Kidney glomerular epithelial cell (primary cell): ENCODE data around the gene DSN1.

ENCODE experiments used
- DNase-seq: peaks from one replicate; lab custom pipeline; 2025; lab: John Stamatoyannopoulos, UW

Gene DSN1

DNA sequence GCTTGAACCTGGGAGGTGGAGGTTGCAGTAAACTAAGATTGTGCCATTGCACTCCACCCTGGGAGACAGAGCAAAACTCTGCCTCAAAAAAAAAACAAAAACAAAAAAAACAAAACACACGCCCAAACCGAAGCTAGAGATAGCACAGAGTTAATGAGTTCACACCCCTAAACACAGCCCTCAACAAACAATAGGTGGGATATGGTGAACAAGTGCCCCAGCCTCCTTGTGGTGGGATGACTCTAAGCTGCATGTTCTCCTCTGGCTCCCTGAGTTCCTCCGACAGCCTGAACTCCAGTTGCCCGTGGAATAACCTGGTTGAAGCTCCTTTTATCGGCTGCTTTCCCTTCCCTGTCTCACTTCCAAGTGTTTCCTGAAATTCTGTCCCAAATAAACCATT is 22.1 kb upstream of the DSN1 start:
- DNase-seq, result no peak

DNA sequence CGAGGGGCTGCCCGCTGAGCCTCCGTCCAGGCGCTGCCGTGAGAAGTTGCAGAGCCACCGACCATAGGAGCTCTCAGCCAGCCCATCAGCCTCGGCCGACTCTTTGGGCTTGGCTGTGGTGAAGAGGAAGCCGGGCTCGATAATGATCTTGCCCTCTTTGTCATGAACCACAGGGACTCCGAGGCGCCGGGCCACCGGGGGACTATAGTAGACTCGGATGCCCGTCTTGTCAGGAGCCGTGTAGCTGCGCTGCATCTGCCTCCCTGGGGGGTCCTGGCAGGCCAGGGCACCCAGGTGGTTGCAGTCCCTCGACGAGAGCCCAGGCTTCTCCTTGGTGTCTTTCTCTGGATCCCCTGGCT is 20.5 kb upstream of the DSN1 start:
- no peak for DNase-seq

DNA sequence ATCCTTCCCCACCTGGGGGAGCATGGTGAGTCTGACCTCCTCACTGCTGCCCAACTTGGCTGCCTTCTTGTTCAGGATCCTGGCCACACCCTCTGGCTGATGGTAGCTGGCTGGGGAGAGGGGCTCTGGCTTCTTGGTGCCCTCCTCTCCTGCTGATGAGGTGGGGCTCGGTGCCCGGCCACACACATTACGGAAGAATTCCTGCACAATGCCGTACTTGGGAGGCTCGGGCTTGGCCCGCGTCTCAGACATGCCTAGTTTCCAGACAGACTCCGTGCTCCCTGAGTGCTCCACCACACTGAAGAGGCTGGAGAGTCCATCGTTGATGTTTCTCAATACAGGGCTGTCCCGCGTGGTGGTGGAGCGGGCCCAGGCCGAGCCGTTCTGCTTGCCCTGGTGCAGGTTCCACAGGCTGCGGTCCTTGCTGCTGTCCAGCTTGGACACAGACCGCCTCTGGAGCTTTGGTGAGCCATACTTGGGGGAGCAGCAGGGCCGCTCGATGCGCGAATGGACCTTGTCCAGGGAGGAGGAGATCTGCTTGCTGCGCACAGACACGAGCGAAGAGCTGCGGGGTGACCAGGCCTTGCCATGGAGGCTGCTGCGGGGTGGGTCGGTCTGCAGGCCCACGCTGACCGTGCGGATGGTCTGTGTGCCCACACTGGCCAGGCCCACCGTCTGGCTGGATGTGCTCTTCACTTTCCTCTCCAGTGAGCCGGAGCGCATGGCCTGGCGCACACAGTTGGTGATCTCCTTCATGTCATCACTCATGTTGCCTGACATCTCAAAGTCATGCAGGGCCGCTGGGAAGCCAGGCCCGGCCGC is 19.9 kb upstream of the DSN1 start:
- no peak for DNase-seq

DNA sequence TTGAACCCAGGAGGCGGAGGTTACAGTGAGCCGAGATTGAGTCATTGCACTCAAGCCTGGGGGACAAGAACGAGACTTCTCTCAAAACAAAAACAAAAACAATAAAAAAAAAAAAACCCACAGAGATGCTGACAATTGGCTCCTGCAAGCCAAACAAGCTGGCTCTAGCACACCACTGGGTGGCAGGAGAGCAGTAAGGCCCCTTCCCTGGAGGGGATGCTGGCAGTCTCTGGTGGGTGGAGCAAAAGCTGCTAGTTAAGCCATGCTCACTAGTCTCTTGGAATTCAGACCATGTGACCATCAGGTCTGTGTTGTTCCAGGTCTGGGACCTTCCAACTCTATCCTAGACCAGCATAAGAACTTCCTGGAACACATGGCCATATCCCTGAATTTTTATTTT is 18.9 kb upstream of the DSN1 start:
- DNase-seq, result peak; percentile 88

DNA sequence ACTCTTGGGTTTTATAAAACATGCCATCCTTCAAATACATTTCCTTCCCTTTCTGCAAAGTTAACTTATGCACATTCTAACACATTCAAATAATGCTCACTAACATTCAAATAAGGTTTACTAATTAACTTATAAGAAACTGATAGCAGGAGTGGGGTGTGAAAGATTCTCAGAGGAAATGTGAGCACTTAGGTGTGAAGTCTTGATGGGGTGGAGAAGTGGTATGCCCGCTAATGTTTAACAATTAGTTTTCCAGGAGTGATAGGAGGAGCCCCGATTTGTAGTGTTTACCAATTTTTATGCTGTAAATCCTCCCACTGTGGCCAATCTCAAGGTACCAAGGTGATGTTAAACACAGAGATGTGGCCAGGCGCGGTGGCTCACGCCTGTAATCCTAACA is 18.3 kb upstream of the DSN1 start:
- no peak for DNase-seq

DNA sequence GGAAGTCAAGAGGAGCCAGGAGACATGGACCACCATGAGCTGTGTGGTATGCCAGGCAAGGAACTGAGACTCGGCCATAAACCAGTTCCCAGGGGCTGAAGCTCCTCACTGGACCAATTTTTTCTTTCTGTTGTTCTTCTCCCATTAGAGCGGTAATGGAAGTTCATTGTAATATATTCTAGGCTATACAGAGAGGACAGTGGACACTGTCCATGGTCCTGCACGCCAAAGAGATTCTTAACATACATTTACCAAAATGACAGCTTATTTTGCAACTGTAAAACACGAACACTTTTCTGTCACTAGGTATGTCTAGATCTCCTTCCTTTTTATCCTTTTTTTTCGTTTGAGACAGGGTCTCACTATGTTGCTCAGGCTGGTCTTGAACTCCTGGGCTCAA is 13.1 kb upstream of the DSN1 start:
- DNase-seq, result no peak

DNA sequence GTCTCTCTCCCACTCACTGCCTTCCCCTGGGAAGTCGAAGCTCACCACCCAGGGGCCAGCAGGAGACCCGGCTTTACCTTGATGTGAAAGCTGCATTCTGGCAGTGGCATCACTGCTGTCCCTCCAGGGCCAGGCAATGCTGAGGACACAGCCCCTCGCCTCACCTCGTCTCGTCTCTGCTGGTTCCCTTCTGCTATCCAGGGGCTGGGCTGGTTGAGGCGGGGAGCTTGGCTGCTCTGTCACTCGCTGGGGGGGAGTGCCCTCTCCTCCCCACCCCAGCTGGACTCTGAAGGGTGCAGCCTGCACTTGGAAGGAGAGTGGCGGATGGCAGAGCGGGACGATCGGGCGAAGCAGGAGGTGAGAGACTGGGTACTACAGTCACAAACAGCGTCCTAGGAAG is 12.7 kb upstream of the DSN1 start:
- DNase-seq, result no peak

DNA sequence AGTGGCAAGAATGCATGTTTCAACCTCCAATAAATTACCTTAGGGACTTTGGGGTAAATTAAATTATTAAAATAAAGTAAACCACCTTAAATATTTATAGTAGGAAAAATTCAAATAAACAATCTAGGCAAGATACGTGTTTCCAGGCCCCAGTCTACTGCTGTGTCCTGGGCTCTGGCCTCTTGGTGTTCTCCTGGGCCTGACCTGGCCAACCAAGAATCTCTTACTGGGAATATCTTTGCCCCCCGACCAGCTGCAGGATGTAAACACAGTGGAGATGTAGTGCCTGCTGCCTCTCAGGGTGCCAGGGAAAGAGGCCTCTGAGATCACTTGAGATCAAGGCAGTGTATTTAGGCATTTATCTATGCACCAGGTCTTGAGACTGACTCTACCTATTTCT is 11.7 kb upstream of the DSN1 start:
- no peak for DNase-seq

DNA sequence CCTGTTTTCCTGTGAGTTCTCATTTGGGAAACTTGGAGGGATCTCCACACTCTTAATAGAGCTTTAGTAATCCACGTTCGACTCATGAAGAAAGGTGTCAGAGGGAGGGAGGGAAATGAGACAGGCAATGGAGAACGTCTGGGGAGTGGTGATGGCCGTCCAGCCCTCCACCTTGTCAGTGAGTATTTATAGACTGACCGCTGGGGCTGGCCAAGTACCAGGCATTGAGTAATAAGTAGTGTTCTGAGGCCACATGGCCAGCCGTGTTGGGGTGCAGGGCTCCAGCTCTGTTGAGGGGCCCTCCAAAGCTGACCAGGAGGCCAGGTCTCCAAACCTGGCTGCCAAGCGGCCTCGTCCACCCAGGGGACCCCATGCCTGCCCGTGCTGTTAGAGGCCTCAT is 11.3 kb upstream of the DSN1 start:
- DNase-seq, result no peak

DNA sequence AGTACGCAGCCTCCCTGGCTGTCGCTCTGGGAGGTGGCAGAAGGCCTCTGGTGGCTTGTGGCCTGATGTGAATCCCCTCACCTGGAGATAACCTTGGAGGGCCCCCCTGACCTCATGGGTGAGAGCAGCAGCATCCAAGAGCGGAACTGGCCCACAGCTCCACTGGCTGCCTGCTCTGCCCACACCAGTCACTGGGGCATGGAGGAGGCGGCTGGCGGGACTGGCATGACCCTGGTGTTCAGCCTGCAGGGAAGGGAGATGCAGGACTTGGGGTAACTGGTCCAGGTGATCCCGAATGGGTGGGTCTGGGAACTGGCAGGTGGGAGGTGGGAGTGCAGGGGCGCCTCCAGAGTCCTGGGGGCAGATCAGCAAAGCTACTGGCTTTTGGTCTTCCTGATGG is 10.6 kb upstream of the DSN1 start:
- no peak for DNase-seq

DNA sequence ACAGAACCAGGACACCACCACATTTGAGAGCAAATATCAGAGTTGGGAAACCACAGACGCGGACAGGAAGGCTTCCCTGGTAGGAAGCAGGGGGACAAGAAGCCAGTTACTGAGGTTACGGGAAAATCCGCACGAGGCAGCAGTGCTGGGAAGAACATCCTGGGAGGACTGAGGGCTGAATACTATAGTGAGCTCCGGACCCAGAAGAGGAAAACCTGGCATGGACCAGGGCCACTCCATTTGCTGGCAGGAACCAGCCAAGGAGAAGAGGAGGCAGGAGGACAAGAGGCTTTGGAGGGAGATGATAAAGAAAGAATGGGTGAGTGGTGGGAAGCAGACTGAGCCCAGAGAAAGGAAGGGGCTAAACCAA is 6.1 kb upstream of the DSN1 start:
- no peak for DNase-seq

DNA sequence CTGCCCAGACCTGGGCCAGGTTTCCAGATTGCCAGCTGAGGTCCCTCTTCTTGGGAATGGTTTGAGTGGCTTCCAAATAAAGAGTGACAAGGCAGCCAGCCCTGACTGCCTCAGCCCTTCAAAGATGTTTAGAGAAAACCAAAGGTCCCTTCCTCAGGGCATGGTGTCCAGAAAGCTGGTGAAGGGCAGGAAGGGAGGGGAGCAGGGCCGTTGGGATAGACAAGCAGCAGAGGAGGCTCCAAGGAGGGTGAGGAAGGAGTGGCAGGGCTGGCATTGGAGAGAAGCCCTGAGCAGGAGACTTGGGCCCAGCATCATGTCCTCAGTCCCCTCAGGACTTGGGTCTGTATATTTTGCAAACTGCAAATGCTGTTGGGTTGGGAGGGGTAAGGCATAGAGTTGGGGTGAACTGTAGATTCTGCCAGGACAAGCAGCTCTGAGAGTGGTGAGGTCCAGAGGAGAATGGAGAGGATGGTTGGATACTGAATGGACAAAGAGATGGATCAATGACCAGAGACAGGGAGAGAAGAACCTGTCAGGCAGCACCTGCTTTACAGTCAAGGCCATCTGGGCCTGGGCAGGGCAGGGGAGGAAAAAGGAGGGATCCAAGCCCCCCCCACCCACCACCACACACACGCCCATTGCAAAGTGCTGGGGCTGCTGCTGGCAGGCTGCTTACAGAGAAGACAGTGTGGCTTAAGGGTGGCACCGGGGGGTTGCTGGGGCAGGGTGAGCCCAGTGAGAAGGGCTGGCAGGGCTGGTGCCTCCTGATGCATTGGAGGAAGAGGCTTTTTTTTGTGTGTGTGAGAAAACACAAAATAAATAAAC is 5.5 kb upstream of the DSN1 start:
- no peak for DNase-seq

DNA sequence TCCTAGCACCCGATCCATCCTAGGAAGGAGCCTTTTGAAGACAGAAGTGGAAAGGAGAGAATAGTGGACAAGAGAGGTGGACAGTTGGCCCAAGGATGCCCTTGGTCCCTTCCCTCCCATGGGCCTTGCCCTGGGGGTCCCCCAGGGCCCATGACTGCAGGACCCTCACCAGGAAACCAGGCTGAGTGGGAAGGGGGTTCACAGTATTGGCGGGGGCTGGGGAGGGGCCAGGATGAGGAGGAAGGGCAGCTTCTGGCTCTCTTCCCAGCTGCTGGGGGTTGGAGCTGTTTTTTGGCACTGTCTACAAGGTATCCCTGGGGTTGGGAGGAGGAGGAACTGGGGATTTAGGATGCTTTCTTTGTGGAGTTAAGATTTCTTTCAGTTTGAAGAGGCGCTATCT is 4.0 kb upstream of the DSN1 start:
- DNase-seq, result no peak

DNA sequence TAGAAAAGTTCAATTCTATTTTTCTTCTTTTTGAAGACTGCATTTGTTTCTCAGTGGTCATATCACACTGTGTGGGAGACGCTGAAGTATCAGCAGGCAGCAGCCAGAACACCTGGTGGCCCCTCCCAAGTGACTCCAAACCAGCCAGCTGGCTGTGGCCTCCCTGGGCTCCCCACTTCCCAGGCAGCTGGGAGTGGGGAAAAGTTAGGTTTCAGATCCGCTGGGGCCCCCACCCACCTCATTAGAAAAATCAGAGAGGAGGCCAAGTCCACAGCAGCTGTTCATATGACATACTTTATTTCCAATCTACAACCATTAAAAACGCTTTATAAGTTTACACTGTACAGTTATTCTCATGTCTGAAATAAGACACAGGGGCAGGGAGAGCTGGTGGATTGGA is 3.6 kb upstream of the DSN1 start:
- no peak for DNase-seq

DNA sequence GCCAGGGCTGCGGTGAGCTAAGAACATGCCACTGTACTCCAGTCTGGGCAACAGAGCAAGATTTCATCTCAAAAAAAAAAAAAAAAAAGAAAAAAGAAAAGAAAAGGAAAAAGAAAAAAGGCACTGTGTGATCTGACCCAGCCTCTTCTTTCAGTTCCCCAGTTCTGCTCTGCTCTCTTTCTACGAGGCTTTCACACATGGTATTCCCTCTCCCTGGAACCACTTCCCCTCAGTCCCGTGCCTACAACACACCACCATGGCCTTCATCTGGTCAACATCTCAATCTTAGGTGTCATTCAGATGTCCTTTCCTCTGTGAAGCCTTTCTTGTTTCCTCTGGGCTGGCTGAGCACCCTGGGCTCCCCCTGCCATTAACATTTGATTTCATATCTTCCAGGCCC is 2.3 kb upstream of the DSN1 start:
- no peak for DNase-seq

DNA sequence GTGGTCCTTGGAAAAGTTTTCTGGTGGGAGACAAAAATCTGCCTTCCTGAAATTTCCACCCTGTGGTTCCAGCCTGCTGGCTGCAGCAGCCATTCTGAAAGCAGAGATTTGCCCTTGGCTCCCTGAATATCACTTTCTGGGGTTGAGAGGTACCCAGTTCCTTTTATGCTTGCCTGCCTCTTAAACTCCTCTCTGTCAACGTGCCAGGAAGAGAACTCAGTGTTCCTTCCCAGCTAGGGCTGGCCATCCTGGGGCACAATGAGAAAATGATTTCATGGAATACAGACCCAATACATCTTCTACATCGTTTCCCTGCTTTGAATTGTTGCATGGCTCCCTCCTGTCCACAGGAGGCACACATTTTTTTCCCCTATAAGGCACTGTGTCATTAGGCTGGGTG is 1.6 kb upstream of the DSN1 start:
- DNase-seq, result no peak

DNA sequence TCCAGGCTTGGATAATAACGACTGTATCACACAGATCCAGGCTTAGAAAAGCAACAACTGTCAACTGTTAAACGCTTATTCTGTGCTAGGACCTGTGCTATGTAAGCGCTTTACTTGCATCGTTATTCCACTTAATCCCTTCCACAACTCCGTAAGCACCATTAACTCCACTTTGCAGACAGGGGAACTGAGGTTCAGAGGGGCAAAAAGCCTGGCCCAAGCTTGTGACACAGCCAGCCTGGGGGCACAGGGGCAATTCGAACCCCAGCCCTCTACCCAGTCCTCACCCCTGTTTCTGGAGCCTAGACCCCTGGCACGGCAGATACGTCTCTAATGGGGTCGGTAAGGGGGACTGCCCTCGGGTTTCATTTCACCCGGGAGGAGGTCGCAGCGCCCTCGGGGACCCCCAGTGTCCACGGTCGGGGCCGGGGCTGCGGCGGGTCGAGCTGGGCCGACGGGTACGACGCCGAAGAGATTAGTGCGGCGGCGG is 411 bp downstream of the DSN1 start:
- DNase-seq, result no peak

DNA sequence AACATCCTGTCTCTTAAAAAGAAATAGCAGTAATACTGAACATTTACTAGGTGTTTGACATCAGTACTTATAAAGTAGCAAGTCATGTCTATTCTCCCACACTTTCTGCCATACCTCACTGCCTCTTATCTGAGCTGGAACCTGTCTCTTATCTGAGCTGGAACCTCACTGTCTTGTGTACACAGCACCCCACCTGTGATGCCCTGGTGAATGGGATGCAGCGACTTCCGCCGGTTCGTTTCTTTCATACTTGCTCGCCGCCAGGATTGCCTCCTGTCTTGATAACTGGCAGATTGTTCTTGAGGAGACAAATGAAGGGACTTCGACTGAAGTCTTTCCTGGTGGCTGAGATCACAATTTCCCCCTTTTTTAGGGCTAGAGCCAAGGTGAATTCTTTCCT is 2.9 kb downstream of the DSN1 start:
- no peak for DNase-seq

DNA sequence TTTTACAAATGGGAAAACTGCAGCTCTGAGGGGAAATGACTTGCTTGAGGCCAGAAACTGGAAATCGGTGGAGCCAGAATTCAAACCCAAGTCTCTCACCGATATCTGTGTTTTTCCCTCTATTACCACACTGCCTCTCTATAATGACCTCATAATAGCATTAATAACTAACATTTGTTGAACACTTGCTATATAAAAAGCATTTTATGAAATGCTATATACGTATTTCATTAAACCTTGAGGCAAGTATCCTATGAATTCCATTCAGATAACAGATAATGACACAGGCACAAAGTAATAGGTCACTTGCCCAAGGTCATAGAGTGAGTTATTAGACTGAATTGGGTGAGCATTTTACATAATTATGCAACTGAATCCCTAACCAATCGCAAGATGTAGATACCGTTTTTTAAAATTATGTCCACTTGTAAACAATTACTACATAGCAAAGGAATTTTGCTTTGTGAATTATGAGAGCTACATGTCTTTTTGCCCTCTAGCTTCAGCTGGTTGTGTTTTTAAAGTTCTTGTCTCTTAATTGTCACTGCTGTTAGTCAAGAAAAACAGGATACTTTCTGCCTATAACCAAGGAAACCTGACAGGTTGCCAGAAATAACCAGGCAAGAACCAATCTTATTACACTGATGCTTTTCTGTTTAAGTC is 4.7 kb downstream of the DSN1 start:
- no peak for DNase-seq

DNA sequence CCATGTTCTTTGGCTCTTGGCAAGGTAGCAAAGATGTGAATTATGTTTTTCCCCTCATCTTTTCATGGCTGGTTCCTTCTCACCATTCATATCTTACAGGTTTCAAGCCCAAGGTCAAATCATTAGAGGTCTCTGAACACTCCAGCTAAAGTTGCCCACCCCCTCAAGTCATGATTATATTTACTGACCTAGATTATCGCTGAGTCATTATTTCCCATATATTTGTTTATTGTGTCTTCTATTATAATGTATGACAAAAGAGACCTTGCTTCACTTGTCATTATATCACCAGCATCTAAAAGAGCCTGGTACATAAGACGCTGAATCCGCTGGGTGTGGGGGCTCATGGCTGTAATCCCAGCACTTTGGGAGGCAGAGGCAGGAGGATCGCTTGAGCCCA is 12.4 kb downstream of the DSN1 start:
- DNase-seq, result no peak

DNA sequence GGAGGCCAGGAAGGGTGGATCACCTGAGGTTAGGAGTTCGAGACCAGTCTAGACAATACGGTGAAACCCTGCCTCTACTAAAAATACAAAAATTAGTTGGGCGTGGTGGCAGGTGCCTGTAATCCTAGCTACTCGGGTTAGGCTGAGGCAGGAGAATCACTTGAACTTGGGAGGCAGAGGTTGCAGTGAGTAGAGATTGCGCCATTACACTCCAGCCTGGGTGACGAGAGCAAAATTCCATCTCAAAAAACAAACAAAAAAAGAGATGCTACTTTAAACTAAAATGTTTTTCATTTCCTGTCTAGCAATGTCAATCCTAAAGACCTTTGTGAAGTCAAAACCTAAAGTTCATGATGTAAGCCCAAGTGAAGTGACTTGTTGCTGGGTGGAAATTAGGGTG is 12.9 kb downstream of the DSN1 start:
- no peak for DNase-seq

DNA sequence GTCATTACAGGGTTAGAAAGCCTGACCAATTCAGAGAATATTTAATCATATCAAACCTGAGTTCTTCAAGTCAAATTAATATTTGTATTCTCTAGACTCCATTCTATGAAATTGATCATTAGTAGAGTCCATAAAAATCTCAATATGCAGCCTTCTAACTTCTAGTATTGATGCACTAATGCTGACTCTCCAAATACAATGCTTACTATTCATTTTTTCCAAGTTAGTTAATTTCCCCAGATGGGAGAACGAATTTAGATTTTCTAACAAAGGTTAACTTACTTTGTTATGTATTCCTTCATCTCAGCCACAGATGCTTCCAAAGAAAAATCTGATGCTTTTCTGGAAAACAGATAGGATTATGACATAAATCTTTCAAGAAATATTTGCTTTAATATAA is 15.3 kb downstream of the DSN1 start:
- no peak for DNase-seq

DNA sequence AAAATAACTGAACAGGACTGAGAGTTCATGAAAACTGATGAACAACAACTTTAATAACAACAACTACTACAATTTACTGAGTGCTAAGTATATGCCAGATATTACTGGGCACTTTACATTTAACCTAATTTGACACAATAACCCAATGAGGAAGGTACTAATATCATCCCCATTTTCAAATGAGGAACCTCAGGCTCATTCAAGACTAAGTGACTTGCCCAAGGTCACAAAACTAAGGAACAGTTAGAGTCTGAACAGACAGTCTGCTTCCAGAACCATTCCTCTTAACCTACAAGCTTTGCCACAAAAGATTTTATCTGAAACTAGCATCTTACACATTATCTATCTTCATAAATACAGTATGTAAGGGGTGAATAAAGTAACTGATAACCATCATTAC is 17.1 kb downstream of the DSN1 start:
- DNase-seq, result no peak
